Activated T-cell treated with anti-CD3 and anti-CD28 coated beads for 48 hours (primary cell): ENCODE results near the gene SPDEF.

Experiments used
- DNase-seq: peaks from one replicate; pipeline ENCODE4 v3.0.0-alpha.2; 2020; ENCODE audit warnings: low read depth

Gene SPDEF

DNA sequence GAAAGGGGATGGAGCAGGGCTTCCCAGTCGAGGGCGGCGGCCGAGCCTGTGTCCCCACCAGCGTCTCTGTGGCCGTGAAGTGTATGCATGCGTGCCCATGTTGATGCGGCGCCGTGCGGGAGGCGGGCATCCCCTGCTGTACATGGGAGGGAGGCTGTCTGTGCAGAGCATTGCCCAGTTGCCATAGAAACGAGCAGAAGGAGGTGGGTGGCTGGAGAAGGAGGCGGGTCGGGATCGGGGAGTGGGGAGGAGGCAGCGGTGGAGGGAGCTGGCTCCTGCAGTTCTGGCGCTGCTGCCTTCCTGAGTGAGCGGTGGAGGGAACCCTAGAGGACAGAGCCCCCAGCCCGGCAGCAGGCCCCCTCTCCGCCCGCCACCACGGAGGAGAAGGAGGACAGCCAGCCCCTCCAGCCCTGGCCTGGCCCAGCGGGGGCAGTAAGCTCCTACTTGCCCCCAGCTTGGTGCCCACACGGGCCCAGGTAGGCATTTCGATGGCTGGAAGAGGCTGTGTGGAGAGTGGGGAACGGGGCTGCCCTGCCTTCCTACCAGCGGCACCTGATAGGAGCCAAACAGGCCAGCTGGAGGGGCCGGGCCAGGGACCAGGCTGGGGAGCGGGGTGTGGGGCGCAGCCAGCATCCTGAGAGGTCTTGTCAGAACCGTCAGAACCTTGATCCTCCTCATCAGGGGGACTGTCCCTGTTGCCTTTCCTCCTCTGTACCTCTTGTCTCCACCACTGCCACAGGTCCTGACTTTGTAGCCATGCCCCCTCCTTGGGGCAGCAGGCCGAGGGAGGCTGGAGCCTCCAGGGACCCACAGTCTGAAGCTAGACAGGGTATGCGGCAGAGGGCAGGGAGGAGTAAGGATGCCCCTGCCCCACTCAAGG, 41.3 kb downstream of the SPDEF start:
- DNase-seq = no peak

DNA sequence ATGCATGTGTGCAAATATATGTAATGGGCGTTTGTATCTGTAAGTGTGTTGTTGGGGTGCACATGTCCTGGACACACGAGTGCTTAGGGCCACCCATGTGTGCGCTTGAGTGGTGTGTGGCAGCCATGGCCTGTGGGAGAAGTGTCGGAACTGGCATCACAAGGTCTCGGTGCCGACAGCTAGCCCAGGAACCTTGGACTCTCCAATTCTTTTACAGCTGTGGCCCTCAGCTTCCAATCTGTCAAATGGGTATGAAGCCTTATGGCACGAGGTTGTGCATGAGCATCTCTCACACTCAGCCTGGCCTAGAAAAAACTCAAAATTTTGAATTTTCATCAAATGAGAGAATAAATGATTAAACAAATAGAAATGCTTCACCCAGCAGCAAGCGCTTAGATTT, 42.0 kb downstream of the SPDEF start:
- no peak for DNase-seq

DNA sequence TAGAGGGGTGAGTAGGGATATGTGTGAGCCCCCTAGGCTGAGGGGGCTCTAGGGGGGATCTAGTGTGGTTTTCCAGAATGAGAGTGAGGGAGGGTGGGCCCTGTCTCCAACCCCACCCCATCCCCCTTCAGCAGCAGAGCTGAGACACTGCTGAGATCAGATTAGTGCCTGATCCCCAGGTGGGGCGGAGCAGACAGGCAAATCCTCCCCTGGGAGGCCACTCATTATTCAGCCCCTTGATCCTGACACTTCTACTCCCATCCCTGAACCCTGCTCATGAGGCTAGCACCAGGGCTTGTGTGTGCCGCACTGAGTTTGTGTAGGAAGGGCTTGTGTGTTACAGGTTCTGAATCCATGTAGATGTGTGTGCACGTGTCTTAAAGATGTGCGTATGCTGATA, 42.5 kb downstream of the SPDEF start:
- no peak for DNase-seq

DNA sequence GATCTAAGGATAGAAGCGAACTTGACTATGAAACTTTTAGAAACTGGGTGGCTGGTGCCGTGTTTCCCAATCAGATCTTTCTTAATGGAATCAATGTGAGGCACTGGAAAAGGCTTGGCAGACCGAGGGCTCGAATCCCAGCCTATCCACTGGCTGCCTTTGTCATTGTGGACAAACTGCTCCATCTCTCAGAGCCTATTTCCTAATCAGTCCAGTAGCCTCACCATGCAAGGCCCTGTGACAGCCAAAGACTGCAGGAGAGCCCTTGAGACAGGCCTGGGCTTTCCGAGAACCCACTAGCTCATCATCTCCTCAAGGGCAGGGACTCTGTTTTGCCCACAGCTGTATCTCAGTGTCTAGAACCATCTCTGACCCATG, 43.4 kb downstream of the SPDEF start:
- DNase-seq = no peak

DNA sequence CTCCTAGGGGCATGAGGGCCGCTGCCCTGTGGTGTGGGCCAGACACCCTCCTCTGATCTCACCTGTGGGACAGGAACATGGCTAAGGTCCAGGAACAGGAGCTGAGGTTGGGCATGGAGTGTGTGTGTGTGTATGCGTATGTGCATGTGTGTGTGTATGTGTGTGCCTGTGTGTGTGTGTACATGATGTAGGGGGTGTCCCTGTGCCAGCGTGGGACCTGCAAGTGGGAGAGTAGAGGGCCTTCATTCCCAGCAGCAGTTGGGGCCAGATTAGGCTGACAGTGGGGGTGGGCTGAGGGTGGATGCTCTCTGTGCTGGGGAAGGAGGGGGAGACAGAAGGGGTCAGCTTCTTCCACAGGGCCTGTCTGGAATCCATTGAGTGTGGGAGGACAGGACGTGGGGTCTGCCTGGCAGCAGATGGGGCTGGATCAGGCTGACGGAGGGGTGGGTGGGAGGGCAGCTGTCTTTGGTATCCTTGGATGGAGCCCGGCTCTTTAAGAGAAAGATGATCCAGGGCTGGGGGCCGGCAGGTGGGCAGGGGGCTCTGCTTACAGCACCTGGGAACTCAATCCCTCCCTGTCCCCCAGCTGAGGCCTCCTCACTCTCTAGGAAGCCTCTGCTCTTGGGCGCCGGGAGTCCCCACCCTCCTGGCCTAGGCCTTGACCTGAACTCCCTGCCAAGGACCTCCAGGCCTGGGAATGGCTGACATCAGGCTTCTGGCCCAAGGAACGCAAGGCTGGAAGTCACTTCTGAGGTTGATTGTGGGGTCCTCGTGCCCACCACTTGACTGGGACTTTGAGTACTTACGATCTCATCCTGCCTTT, 44.0 kb downstream of the SPDEF start:
- DNase-seq = no peak

DNA sequence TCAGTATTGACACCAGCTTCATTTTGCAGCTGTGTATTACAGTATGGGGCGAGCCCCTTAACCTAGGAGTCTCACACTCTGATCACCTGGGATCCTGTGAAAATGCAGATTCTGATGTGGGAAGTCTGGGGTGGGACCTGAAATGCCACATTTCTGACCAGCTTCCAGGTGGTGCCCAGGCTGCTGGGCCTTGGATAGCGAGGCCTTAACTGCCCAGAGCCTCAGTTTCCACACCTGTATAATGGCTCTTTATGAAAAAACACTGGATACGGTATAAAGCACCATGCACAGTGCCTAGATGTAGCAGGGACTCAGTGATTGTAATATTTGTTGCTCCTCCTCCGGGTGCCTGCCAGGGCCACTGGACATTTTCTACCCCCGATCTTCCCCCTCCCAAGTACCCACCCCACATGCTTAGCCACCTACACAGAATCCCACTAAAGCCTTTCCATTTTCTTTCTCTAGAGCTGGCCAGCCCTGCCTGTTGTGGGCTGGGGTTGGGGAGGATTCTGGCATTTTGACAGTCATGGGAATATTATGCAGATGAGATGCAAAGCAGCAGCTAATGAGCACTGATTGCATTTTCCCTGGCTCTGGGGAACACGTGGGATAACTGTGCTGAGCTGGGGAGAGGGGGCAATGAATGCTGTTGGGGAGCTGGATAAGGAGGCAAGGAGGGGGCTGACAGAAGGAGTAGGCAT, 44.8 kb downstream of the SPDEF start:
- no peak for DNase-seq

DNA sequence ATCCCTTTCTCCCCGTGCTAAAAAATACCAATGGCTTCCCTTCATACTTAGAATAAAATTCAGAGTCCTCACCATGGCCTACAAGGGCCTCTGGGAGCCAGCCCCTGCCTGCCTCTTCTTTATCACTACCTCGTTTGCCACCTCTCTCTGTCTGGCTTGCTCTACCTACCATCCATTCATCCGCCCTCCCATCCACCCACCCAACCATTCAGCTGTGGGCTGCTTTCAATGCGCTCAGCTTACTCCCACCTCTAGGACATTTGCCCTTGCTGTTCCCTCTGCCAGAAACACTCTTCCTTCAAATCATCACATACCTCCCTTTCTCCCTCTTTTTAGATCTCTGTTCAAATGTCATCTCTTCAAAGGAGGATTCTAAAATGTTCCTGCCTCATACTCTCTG, 45.8 kb downstream of the SPDEF start:
- no peak for DNase-seq

DNA sequence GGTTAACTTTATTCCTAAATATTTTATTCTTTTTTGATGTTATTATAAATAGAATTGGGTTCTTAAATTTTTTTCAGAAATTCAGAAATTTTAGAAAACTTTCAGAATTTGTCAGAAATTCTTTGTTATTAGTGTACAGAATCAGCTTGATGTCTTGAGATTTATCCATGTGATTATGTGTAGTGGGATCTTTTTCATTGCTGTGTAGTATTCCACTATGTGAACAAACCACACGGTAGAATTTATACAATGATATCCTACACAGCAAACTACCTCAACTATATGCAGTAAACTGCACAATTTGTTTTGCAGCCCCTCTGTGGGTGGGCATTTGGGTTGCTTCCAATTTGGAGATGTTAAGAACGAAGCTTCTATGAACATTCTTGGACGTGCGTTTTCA, 46.3 kb downstream of the SPDEF start:
- no peak for DNase-seq

DNA sequence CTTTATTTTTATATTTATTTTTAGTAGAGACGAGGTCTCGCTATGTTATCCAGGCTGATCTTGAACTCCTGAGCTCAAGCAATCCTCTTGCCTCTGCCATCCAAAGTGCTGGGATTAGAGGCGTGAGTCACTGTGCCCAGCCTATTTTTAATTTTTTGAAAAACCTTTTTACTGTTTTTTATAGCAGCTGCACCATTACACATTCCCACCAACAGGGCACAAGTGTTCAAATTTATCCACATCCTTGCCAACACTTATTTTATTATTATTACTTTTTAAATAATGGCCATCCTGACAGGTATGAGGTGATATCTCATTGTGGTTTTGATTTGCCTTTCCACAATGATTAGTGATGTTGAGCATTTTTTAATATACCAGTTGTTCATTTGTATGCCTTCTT, 47.7 kb downstream of the SPDEF start:
- DNase-seq = no peak

DNA sequence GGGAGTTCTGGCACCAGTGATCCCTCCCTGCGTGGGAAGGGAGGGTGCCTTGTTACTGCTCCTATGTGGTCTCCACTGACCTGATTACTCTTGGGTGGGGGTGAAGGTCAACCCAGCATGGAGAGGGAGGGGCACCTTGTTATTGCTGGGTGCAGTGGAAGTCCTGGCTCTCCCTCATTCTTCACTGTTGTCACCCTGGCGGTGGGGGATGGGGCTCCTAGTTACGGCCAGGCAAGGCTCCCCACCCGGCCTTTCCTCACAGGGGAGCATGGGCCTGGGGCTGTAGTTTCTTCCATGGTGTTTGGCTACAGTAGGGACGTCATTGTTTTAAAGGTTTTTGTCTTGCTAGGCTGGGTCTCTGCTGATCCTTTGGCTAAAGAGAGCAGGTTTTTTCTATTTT, 49.4 kb downstream of the SPDEF start:
- no peak for DNase-seq

DNA sequence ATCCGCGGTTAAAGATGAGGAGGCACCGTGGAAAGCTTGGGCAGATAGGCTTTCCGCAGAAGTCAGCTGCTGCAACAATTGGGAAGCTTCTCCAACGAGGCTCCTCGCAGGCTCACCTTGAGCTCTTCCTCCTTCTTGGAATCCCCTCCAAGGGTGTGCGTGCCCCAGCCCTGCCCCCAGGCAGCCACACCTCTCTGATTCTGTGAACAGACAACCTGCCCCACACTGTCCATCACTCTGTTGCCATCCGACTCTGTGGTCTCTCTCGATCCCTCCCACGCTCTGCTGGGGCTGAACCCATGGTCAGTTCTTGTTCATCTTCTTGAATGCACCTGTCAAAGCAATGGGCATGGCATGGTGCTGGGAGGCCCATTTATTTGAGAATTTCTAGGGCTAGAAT, 58.7 kb downstream of the SPDEF start:
- DNase-seq = no peak

DNA sequence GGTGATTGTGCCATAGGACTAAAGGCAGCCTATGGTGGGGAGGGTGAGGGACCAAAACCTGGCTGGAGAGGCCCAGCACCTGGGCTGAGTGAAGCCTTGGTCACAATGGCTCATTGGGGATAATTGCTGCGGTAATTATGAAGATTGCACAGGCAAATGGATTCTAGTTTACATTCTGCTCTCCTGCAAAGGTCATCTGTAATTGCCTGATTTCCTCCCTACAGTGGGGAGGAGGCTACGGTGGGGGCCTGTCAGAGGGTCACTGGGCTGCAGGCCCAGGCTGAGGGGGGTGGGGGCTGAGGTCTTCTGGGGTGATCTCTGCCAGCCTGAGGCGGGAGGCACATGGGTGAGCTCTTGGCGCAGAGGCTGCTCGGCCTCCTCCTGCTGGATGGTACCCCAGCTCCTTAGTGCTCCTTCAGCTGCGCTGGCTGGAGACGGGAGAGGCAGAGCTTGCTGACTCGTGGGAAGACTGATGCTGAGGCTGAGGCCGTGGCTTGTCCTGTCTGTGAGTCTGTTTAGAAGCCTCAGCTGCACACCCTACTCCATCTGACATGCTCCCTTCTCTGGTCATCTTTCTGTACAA, 59.9 kb downstream of the SPDEF start:
- no peak for DNase-seq

DNA sequence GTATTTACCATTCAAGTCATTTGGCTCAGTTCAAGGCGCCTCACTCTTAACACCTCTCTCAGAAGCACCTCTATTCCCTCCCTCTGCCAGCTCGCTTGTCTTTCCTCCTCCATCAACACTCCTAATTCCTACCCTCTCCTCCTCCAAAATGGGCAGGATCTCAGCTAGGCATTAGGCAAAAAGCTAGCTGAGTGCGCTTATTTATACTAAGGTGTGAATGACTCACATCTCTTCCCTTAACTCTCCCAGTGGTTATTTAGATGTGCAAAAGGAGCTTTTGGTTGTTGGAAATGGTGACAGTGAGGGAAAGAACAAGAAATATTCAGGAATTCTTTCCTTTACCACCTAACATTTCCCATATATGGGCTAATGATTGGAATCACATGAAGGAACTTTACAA, 61.2 kb downstream of the SPDEF start:
- no peak for DNase-seq

DNA sequence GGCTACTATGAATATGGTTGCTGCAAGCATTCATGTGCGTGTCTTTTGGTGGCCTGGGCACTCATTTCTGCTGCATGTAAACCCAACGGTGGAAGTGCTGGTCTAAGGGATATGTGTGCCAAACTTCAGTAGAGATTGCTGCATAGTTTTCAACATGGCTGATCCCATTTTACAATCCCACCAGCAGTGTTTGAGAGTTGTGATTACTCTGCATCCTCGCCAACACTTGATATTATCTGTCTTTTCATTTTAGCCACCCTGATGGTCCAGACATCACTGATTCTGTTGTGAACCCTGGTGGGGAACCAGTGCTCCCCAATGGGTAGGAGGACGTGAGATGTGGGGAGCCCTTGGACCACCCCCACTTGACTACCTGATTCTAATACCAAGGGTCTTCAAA, 62.8 kb downstream of the SPDEF start:
- DNase-seq = no peak

DNA sequence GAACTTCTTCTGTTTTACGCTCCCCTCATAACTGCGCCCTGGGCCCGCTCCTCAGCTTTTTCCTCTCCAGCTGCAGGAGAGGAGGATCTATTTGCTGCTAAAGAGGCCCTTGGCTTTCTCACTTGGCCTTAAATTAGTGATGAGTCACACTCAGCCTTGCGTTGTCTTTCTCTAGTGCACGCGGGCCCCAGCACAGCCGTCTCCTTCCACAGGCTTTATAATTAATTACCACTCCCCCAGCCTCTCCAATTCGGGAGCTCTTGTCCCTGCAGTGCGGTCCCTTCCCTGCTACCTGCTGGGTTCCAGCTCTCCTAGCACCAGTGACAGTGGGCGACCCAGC, 65.1 kb downstream of the SPDEF start:
- DNase-seq = no peak

DNA sequence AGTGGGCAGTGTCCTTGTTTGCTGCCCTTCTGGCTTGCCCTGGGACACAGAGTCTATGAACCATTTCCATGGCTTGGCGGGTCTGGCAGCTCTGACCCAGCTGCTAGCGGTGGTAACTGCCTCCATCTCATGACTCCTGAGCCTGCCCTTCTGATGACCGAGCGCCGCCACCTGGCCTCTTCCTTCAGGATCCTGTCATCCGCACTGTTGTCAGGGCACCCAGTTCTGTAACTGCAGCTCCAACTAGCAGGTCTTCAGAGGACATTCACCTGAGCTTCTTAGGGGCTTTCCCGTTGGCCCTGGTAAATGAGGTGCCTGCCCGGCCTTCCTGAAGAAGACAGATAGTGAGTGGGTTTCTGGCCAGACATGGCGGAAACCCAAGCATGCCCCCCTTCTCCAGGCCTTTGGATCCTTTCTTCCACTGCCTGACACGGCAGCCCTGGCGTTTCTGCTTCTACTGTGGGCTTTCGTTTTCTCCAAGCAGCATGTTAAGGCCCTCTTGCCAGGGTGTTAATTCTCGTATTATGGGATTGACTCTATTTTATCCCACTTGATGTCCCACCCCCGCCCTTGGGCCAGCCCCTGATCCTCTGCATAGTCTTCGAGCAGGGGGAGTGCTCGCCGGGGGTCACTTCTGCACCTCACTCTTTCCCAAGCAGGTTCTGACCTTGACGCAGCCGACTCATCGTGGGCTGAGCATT, 65.6 kb downstream of the SPDEF start:
- DNase-seq = no peak

DNA sequence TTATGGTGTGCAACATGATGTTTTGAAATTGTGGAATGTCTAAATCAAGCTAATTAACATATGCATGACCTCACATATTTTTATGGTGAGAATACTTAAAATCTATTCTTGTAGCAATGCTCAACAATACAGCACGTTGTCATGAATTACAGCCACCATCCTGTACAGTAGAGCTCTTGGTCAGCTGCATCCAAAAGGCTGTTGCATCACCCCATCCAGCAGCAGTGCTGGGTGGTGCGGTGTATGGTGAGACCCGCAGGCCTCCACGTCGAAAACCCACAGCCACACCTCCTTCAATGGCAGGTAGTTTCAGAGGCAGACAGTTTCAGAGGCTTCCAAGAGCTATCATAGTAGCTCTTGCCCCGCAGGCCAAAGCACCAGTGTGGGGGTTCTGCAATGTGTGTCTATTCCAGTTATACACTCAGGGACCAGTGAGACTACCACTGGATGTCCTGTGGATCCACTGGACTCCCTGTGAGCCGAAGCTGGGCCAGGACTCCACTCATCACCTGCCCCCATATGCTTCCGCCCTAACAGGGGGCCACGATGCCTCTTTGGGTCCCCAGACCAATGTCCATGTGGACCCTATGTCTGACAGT, 66.8 kb downstream of the SPDEF start:
- no peak for DNase-seq
